Measurements from ENCODE around the gene EPC1. TPM values are rescaled to one million over a fixed set of nuclear protein-coding genes. Genes with fewer than 3 reads are reported as not detected.
"Not testable (repeated sequence)": the region's sequence is repeated elsewhere in the genome, so short reads cannot be mapped to it uniquely, and the experiment has no call there.

Gene EPC1
- 10 to 100 TPM; 67.0 to 79.2 (median 77.9) TPM for polyA plus RNA-seq (ENCODE audit: insufficient read length in 3 of 3)

GRCh38 chr10:32346551-32347362 lies at the start of gene EPC1:
TSS of gene EPC1 (minus strand) at chr10:32347158. CDS start at chr10:32346915, 243 bp downstream.
- DNase-seq (ENCODE audit: low read depth in 3 of 3, low spot score in 2 of 3): peak; percentile 72 to 85 (median 82)

- DNase-seq (ENCODE audit: low read depth in 3 of 3, low spot score in 2 of 3): no peak
Observed at GRCh38 chr10:32393911-32394310, 47.0 kb upstream of the EPC1 start.

GRCh38 chr10:32392284-32392683 lies 45.3 kb upstream of the EPC1 start:
- DNase-seq (ENCODE audit: low read depth in 3 of 3, low spot score in 2 of 3): not testable (repeated sequence)

- no peak for DNase-seq (ENCODE audit: low read depth in 3 of 3, low spot score in 2 of 3)
Observed at GRCh38 chr10:32390193-32390592, 43.2 kb upstream of the EPC1 start.

- no peak for DNase-seq (ENCODE audit: low read depth in 3 of 3, low spot score in 2 of 3)
Observed at GRCh38 chr10:32388258-32389027, 41.5 kb upstream of the EPC1 start.

GRCh38 chr10:32386623-32387260 lies 39.8 kb upstream of the EPC1 start:
- DNase-seq (ENCODE audit: low read depth in 3 of 3, low spot score in 2 of 3): no peak

GRCh38 chr10:32384171-32384570 lies 37.2 kb upstream of the EPC1 start:
- DNase-seq (ENCODE audit: low read depth in 3 of 3, low spot score in 2 of 3): no peak

GRCh38 chr10:32381165-32381564 lies 34.2 kb upstream of the EPC1 start:
- DNase-seq (ENCODE audit: low read depth in 3 of 3, low spot score in 2 of 3): no peak

GRCh38 chr10:32379950-32380551 lies 33.1 kb upstream of the EPC1 start:
- no peak for DNase-seq (ENCODE audit: low read depth in 3 of 3, low spot score in 2 of 3)

GRCh38 chr10:32379318-32379949 lies 32.5 kb upstream of the EPC1 start:
- DNase-seq (ENCODE audit: low read depth in 3 of 3, low spot score in 2 of 3): peak; percentile 67 to 73 (median 69)

- peak; percentile 81 to 91 (median 85) for DNase-seq (ENCODE audit: low read depth in 3 of 3, low spot score in 2 of 3)
Observed at GRCh38 chr10:32378363-32379317, 31.7 kb upstream of the EPC1 start.

- DNase-seq (ENCODE audit: low read depth in 3 of 3, low spot score in 2 of 3): peak; percentile 65 to 77 (median 72)
Observed at GRCh38 chr10:32377458-32378259, 30.7 kb upstream of the EPC1 start.

GRCh38 chr10:32376771-32377170 lies 29.8 kb upstream of the EPC1 start:
- peak in 1 of 3 donors; percentile 38 for DNase-seq (ENCODE audit: low read depth in 3 of 3, low spot score in 2 of 3)

GRCh38 chr10:32376097-32376496 lies 29.1 kb upstream of the EPC1 start:
- peak in 1 of 3 donors; percentile 10 for DNase-seq (ENCODE audit: low read depth in 3 of 3, low spot score in 2 of 3)

GRCh38 chr10:32375631-32376030 lies 28.7 kb upstream of the EPC1 start:
- no peak for DNase-seq (ENCODE audit: low read depth in 3 of 3, low spot score in 2 of 3)

GRCh38 chr10:32374605-32375004 lies 27.6 kb upstream of the EPC1 start:
- no peak for DNase-seq (ENCODE audit: low read depth in 3 of 3, low spot score in 2 of 3)

- DNase-seq (ENCODE audit: low read depth in 3 of 3, low spot score in 2 of 3): no peak
Observed at GRCh38 chr10:32373496-32373895, 26.5 kb upstream of the EPC1 start.

GRCh38 chr10:32373031-32373430 lies 26.1 kb upstream of the EPC1 start:
- no peak for DNase-seq (ENCODE audit: low read depth in 3 of 3, low spot score in 2 of 3)
